ENCODE data around the gene THOC2.

DNA sequence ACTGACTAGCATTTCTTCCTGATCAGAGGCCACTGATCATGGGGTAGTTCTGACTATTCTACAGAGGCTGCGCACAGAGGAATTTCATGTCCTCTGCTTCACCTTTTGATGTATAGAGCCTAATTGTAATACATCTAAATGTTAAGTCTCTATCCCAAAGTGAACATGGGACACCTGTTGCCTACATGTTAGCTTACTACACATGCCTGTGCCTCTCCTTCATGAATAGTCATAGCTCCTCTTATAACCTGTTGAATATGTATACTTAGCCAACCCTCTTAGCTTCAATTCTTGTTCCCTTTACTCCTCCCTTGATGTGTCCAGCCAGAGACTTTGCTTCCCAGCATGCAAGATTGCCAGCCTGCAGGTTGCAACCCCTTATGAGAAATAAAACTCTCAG lies 9.6 kb upstream of the THOC2 start:
- TF ChIP-seq CTCF (conservative IDR thresholded peaks at IDR 0.05) (no peak), ZFX (IDR thresholded peaks at IDR 0.05) (no peak)
